ENCODE measurements around the gene GAB2. TPM values are rescaled to one million over a fixed set of nuclear protein-coding genes. Genes with fewer than 3 reads are reported as not detected.
A peak's percentile ranks its signal among the peaks of the same experiment; 100 is the strongest.
"Not testable (repeated sequence)": the region's sequence is repeated elsewhere in the genome, so short reads cannot be mapped to it uniquely, and the experiment has no call there.

The GAB2 gene
- total RNA-seq, 1 donor from 2014 or later: 10.9 TPM

DNA sequence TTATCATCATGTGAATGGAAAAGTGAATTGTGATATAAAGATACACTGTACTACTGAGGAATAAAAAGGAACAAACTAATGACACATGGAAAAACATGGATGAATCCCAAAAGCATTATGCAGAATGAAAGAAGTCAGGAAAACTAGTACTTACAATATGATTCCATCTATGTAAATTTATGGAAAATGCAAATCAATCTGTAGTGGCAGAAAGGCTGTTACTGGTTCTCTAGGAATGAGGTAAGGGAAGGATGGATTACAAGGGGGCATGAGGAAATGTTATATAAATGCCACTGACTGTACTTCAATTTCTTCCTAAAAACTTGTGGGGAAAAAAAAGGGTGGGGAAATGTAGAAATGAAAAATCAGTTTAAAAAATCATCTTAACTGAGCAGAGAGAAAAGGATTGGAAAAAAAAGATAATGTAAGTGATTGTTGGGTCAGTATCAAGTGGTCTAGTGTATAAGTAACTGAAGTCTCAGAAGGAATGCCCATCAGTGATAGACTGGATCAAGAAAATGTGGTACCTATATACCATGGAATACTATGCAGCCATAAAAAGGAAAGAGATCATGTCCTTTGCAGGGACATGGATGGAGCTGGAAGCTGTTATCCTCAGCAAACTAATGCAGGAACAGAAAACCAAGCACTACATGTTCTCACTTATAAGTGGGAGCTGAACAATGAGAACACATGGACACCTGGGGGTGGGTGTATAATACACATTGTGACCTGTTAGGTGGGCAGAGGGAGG, 180.2 kb downstream of the GAB2 start:
- no peak for DNase-seq (ENCODE audit: low spot score)
- Mint-ChIP-seq H3K27me3 (ENCODE audit: low read depth) (no peaks in the 10 kb centered on the region), H3K4me1 (ENCODE audit: low read depth) (peaks cover under 1% of the 10 kb centered on the region), H3K27ac (ENCODE audit: unreplicated experiment) (no peak overlapping the region), H3K9me3 (ENCODE audit: low read depth) (peaks cover 22% of the 10 kb centered on the region), H3K4me3 (ENCODE audit: unreplicated experiment) (no peak overlapping the region), H3K36me3 (ENCODE audit: low read depth) (peaks cover 18% of the 10 kb centered on the region)
- TF ChIP-seq, protein P1, sequence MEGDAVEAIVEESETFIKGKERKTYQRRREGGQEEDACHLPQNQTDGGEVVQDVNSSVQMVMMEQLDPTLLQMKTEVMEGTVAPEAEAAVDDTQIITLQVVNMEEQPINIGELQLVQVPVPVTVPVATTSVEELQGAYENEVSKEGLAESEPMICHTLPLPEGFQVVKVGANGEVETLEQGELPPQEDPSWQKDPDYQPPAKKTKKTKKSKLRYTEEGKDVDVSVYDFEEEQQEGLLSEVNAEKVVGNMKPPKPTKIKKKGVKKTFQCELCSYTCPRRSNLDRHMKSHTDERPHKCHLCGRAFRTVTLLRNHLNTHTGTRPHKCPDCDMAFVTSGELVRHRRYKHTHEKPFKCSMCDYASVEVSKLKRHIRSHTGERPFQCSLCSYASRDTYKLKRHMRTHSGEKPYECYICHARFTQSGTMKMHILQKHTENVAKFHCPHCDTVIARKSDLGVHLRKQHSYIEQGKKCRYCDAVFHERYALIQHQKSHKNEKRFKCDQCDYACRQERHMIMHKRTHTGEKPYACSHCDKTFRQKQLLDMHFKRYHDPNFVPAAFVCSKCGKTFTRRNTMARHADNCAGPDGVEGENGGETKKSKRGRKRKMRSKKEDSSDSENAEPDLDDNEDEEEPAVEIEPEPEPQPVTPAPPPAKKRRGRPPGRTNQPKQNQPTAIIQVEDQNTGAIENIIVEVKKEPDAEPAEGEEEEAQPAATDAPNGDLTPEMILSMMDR (IDR thresholded peaks at IDR 0.05): no peak

GRCh38 chr11:78234006-78234405, 183.6 kb downstream of the GAB2 start:
- no peak overlapping the region for H3K27ac Mint-ChIP-seq (ENCODE audit: unreplicated experiment)
- H3K9me3 Mint-ChIP-seq (ENCODE audit: low read depth): peaks cover 5% of the 10 kb centered on the region

GRCh38 chr11:78233046-78233445, 184.6 kb downstream of the GAB2 start:
- not testable (repeated sequence) for H3K4me1 Mint-ChIP-seq (ENCODE audit: low read depth); H3K9me3 Mint-ChIP-seq (ENCODE audit: low read depth); DNase-seq (ENCODE audit: low spot score)

More at GRCh38 chr11:78234006-78234405, 183.6 kb downstream of the GAB2 start:
- TF ChIP-seq, protein P1 (IDR thresholded peaks at IDR 0.05): no peak
- Mint-ChIP-seq H3K36me3 (ENCODE audit: low read depth) (peaks cover 11% of the 10 kb centered on the region), H3K4me3 (ENCODE audit: unreplicated experiment) (no peak overlapping the region), H3K27me3 (ENCODE audit: low read depth) (no peaks in the 10 kb centered on the region), H3K4me1 (ENCODE audit: low read depth) (peaks cover 6% of the 10 kb centered on the region)
- DNase-seq (ENCODE audit: low spot score): no peak

GRCh38 chr11:78231962-78232501, 185.6 kb downstream of the GAB2 start:
- DNase-seq (ENCODE audit: low spot score): no peak
- H3K4me1 Mint-ChIP-seq (ENCODE audit: low read depth): peaks cover 6% of the 10 kb centered on the region
- no peak overlapping the region for H3K4me3 Mint-ChIP-seq (ENCODE audit: unreplicated experiment)
- no peaks in the 10 kb centered on the region for H3K9me3 Mint-ChIP-seq (ENCODE audit: low read depth)
- H3K27ac Mint-ChIP-seq (ENCODE audit: unreplicated experiment): peak overlapping the region; percentile 24
- peaks cover 4% of the 10 kb centered on the region for H3K36me3 Mint-ChIP-seq (ENCODE audit: low read depth)
- TF ChIP-seq, protein P1 (IDR thresholded peaks at IDR 0.05): no peak
- H3K27me3 Mint-ChIP-seq (ENCODE audit: low read depth): no peaks in the 10 kb centered on the region

More at GRCh38 chr11:78233046-78233445, 184.6 kb downstream of the GAB2 start:
- not testable (repeated sequence) for H3K4me3 Mint-ChIP-seq (ENCODE audit: unreplicated experiment); H3K27me3 Mint-ChIP-seq (ENCODE audit: low read depth); H3K36me3 Mint-ChIP-seq (ENCODE audit: low read depth); H3K27ac Mint-ChIP-seq (ENCODE audit: unreplicated experiment)

DNA sequence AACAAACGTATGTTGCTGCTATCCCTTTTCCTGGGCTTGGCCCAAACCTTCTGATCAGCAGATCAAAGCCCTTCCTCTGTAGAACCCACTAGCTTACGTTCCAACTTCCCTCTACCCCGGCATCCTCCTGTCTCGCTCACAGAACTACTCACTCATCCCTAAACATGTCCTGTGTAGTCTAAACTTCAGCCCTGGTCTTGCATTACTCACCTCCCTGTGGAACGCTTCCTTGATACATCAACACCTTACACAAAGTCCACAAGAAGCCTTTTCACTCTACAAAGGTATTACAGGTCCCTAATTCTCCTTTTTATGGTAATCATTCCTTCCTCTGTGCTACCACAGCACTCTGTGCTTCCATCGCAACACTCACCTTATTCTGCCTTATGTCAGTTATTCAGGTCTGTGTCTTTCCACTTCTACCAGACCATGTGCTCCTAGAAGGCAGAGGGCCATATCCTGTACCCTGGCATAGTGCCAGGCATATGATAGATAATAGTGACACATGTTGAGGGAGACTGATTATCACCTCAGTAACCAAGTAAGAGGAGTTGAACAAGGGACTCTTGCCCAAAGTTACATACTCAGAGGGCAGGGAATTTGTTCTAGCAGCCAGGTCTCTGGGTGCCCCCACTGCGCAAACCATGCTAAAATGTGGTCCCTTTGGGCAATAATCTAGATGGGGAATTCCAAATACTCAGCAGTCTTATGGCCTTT, 187.3 kb downstream of the GAB2 start:
- no peak overlapping the region for H3K27ac Mint-ChIP-seq (ENCODE audit: unreplicated experiment)
- peaks cover 6% of the 10 kb centered on the region for H3K4me1 Mint-ChIP-seq (ENCODE audit: low read depth)
- no peaks in the 10 kb centered on the region for H3K27me3 Mint-ChIP-seq (ENCODE audit: low read depth)
- TF ChIP-seq, protein P1 (IDR thresholded peaks at IDR 0.05): no peak
- no peak for DNase-seq (ENCODE audit: low spot score)
- H3K36me3 Mint-ChIP-seq (ENCODE audit: low read depth): peaks cover 2% of the 10 kb centered on the region
- H3K4me3 Mint-ChIP-seq (ENCODE audit: unreplicated experiment): no peak overlapping the region
- no peaks in the 10 kb centered on the region for H3K9me3 Mint-ChIP-seq (ENCODE audit: low read depth)

All from chondrocyte (in vitro differentiated cells).